Measurements from ENCODE around the gene MANBA. TPM values are rescaled to one million over a fixed set of nuclear protein-coding genes. Genes with fewer than 3 reads are reported as not detected.
"Not testable (repeated sequence)": the region's sequence is repeated elsewhere in the genome, so short reads cannot be mapped to it uniquely, and the experiment has no call there.

The MANBA gene
- total RNA-seq, 2 experiments from 2014 or later, result 16.9 to 18.2 TPM

- no peaks in the 10 kb centered on the region for H3K4me1 Mint-ChIP-seq (ENCODE audit: low read depth)
- intact Hi-C loops (cut with DNase I, micrococcal nuclease), result no loop called here
- H3K27me3 Mint-ChIP-seq, result no peaks in the 10 kb centered on the region
- H3K36me3 Mint-ChIP-seq (ENCODE audit: low read depth), result peaks cover 76% of the 10 kb centered on the region
- DNase-seq (no peak), ATAC-seq (ENCODE audit: poor library complexity) (no peak)
- Histone ChIP-seq H3K27me3 (ENCODE audit: control insufficient read depth in 1 of 2, insufficient read depth in 2 of 2, low read length in 2 of 2) (no peaks in the 10 kb centered on the region), H3K27ac (ENCODE audit: low read depth in 1 of 2, low read length in 2 of 2) (no peak overlapping the region), H3K4me3 (ENCODE audit: low read length) (no peak overlapping the region), H3K36me3 (ENCODE audit: insufficient read depth, low read length) (peaks cover 3% of the 10 kb centered on the region), H3K4me1 (ENCODE audit: insufficient read depth, low read length) (no peaks in the 10 kb centered on the region), H3K9me3 (ENCODE audit: control insufficient read depth in 1 of 2, insufficient read depth in 1 of 2, low read length in 2 of 2) (peaks cover 0 to 4% of the 10 kb centered on the region in 2 experiments)
- H3K4me3 Mint-ChIP-seq, result no peak overlapping the region
- ChIA-PET POLR2A (no interaction called here), CTCF (no interaction called here)
- TF ChIP-seq CTCF (IDR thresholded peaks at IDR 0.05), result no peak
- H3K27ac Mint-ChIP-seq, result no peak overlapping the region
- H3K9me3 Mint-ChIP-seq, result peaks cover 8% of the 10 kb centered on the region
Observed at GRCh38 chr4:102710986-102711385, 49.8 kb downstream of the MANBA start.

GRCh38 chr4:102709060-102709459 is 51.7 kb downstream of the MANBA start:
- H3K9me3 ChIP-seq (ENCODE audit: control insufficient read depth in 1 of 2, insufficient read depth in 1 of 2, low read length in 2 of 2); H3K27me3 ChIP-seq (ENCODE audit: control insufficient read depth in 1 of 2, insufficient read depth in 2 of 2, low read length in 2 of 2); intact Hi-C loops (cut with DNase I, micrococcal nuclease); H3K27ac Mint-ChIP-seq; CTCF ChIA-PET; ATAC-seq (ENCODE audit: poor library complexity); H3K4me3 ChIP-seq (ENCODE audit: low read length); DNase-seq; H3K9me3 Mint-ChIP-seq; H3K4me1 ChIP-seq (ENCODE audit: insufficient read depth, low read length); H3K4me3 Mint-ChIP-seq; H3K36me3 ChIP-seq (ENCODE audit: insufficient read depth, low read length); H3K27ac ChIP-seq (ENCODE audit: low read depth in 1 of 2, low read length in 2 of 2); H3K27me3 Mint-ChIP-seq; POLR2A ChIA-PET; H3K4me1 Mint-ChIP-seq (ENCODE audit: low read depth): not testable (repeated sequence)
- peaks cover 80% of the 10 kb centered on the region for H3K36me3 Mint-ChIP-seq (ENCODE audit: low read depth)

- no peaks in the 10 kb centered on the region for H3K27me3 ChIP-seq (ENCODE audit: control insufficient read depth in 1 of 2, insufficient read depth in 2 of 2, low read length in 2 of 2)
- H3K4me3 Mint-ChIP-seq, result no peak overlapping the region
- peaks cover 0 to 4% of the 10 kb centered on the region in 2 experiments for H3K9me3 ChIP-seq (ENCODE audit: control insufficient read depth in 1 of 2, insufficient read depth in 1 of 2, low read length in 2 of 2)
- H3K4me1 ChIP-seq (ENCODE audit: insufficient read depth, low read length), result no peaks in the 10 kb centered on the region
- no peak overlapping the region for H3K4me3 ChIP-seq (ENCODE audit: low read length)
- H3K36me3 ChIP-seq (ENCODE audit: insufficient read depth, low read length), result no peaks in the 10 kb centered on the region
- DNase-seq (no peak), ATAC-seq (ENCODE audit: poor library complexity) (no peak)
- peaks cover 8% of the 10 kb centered on the region for H3K9me3 Mint-ChIP-seq
- no peaks in the 10 kb centered on the region for H3K4me1 Mint-ChIP-seq (ENCODE audit: low read depth)
- intact Hi-C loops (cut with DNase I, micrococcal nuclease), result no loop called here
- H3K27ac ChIP-seq (ENCODE audit: low read depth in 1 of 2, low read length in 2 of 2), result no peak overlapping the region
- CTCF ChIA-PET, result no interaction called here
- H3K27me3 Mint-ChIP-seq, result no peaks in the 10 kb centered on the region
- POLR2A ChIA-PET, result no interaction called here
- no peak for TF ChIP-seq CTCF (IDR thresholded peaks at IDR 0.05)
- H3K36me3 Mint-ChIP-seq (ENCODE audit: low read depth), result peaks cover 78% of the 10 kb centered on the region
- H3K27ac Mint-ChIP-seq, result no peak overlapping the region
Observed at GRCh38 chr4:102707150-102707549, 53.6 kb downstream of the MANBA start.

- no peaks in the 10 kb centered on the region for H3K4me1 Mint-ChIP-seq (ENCODE audit: low read depth)
- TF ChIP-seq CTCF (IDR thresholded peaks at IDR 0.05), result no peak
- intact Hi-C loops (cut with DNase I, micrococcal nuclease), result no loop called here
- Histone ChIP-seq H3K9me3 (ENCODE audit: control insufficient read depth in 1 of 2, insufficient read depth in 1 of 2, low read length in 2 of 2) (peaks cover 0 to 4% of the 10 kb centered on the region in 2 experiments), H3K4me3 (ENCODE audit: low read length) (no peak overlapping the region), H3K27me3 (ENCODE audit: control insufficient read depth in 1 of 2, insufficient read depth in 2 of 2, low read length in 2 of 2) (no peaks in the 10 kb centered on the region), H3K4me1 (ENCODE audit: insufficient read depth, low read length) (no peaks in the 10 kb centered on the region), H3K36me3 (ENCODE audit: insufficient read depth, low read length) (no peaks in the 10 kb centered on the region), H3K27ac (ENCODE audit: low read depth in 1 of 2, low read length in 2 of 2) (no peak overlapping the region)
- peaks cover 8% of the 10 kb centered on the region for H3K9me3 Mint-ChIP-seq
- ChIA-PET POLR2A (interaction anchor here (0.6 to 1.0 kb wide), 2 partner anchors 9 to 279 kb away, joined by 3 read pairs; no protein-coding TSS in a partner anchor), CTCF (no interaction called here)
- H3K27ac Mint-ChIP-seq, result no peak overlapping the region
- no peak for DNase-seq
- ATAC-seq (ENCODE audit: poor library complexity), result no peak
- no peak overlapping the region for H3K4me3 Mint-ChIP-seq
- peaks cover 61% of the 10 kb centered on the region for H3K36me3 Mint-ChIP-seq (ENCODE audit: low read depth)
- no peaks in the 10 kb centered on the region for H3K27me3 Mint-ChIP-seq
Observed at GRCh38 chr4:102705391-102705935, 55.3 kb downstream of the MANBA start.

Data from CD4-positive, alpha-beta T cell (primary cell).